Measurements from ENCODE around the gene DENND2A. TPM values are rescaled to one million over a fixed set of nuclear protein-coding genes. Genes with fewer than 3 reads are reported as not detected.

The DENND2A gene
- total and polyA plus RNA-seq, 10 of the 15 experiments (the other 5 are each of a cell fraction or from before 2014, with no cell fraction given) = 0.01 TPM; not detected in 9

DNA sequence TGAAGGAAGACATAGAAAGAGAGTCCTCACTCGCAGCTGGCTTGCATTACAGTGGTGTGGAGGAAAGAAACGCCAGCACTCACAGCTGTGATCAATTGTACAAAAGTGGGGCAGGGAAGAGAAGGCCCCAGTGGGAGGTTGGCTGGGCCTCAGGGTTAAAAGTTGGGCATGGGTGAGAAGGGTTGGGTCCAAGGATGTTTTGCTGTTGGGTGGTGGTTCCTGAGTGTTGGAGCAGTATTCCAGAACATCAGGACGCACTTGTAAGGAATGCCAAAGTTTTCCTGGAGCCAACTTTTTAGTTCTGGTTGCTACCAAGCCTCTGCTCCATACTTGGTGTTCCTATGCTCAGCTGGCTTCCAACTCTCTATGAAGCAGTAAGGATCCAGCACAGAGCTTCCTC, 105.9 kb downstream of the DENND2A start:
- Histone ChIP-seq H3K27ac (ENCODE audit: control insufficient read depth, insufficient read depth) (no peak overlapping the region), H3K4me3 (no peak overlapping the region), H3K9me3 (replicated peaks; ENCODE audit: control insufficient read depth, insufficient read depth, low read length) (no peaks in the 10 kb centered on the region), H3K4me1 (ENCODE audit: control insufficient read depth, insufficient read depth, low read length) (no peaks in the 10 kb centered on the region), H3K9ac (ENCODE audit: control insufficient read depth, insufficient read depth, low read length) (no peak overlapping the region), H3K36me3 (ENCODE audit: control insufficient read depth in 2 of 2, insufficient read depth in 2 of 2, low read length in 1 of 2) (no peaks in the 10 kb centered on the region), H4K20me1 (ENCODE audit: control insufficient read depth, insufficient read depth) (no peaks in the 10 kb centered on the region), H3K4me2 (ENCODE audit: control insufficient read depth, insufficient read depth) (no peak overlapping the region), H2AFZ (ENCODE audit: control insufficient read depth, low read depth, low read length) (no peak overlapping the region), H3K79me2 (ENCODE audit: control insufficient read depth, insufficient read depth, low read length) (no peaks in the 10 kb centered on the region), H3K27me3 (replicated peaks in 1 of 2; ENCODE audit: control insufficient read depth in 2 of 2, insufficient read depth in 2 of 2, low read length in 1 of 2) (no peaks in the 10 kb centered on the region; a peak in 1 of 4 replicates)
- no TSS peak for BruUV-seq (replicated peaks)
- in situ Hi-C loops (cut with MboI) = no loop called here
- DNase-seq (ENCODE audit: low read depth, low spot score) (no peak), ATAC-seq (no peak), FAIRE-seq (no peak)
- ChIA-PET SMC1A (ENCODE audit: uncharacterized antibody, unreplicated experiment) (no interaction called here), POLR2A (no interaction called here), CTCF (no interaction called here), RAD21 (ENCODE audit: unreplicated experiment) (no interaction called here)
- WGBS (ENCODE audit: insufficient coverage, insufficient replicate concordance, low lambda C conversion rate, missing lambda C conversion rate) = 5% methylated on average over 3 of the region's 3 CpGs
- intact Hi-C loops (cut with micrococcal nuclease; ENCODE audit: unreplicated experiment) = no loop called here
- TF ChIP-seq ZNF384 (IDR thresholded peaks at IDR 0.05; ENCODE audit: borderline replicate concordance, low read depth, low read length) = no peak
- no peak for TF ChIP-seq CHD2 (IDR thresholded peaks at IDR 0.05; ENCODE audit: borderline replicate concordance, low read depth, low read length)
- no peak for TF ChIP-seq TCF7 (IDR thresholded peaks at IDR 0.05; ENCODE audit: borderline replicate concordance)
- no peak for TF ChIP-seq TBL1XR1 (IDR thresholded peaks at IDR 0.05; ENCODE audit: low read depth, low read length)
- TF ChIP-seq, protein P1, sequence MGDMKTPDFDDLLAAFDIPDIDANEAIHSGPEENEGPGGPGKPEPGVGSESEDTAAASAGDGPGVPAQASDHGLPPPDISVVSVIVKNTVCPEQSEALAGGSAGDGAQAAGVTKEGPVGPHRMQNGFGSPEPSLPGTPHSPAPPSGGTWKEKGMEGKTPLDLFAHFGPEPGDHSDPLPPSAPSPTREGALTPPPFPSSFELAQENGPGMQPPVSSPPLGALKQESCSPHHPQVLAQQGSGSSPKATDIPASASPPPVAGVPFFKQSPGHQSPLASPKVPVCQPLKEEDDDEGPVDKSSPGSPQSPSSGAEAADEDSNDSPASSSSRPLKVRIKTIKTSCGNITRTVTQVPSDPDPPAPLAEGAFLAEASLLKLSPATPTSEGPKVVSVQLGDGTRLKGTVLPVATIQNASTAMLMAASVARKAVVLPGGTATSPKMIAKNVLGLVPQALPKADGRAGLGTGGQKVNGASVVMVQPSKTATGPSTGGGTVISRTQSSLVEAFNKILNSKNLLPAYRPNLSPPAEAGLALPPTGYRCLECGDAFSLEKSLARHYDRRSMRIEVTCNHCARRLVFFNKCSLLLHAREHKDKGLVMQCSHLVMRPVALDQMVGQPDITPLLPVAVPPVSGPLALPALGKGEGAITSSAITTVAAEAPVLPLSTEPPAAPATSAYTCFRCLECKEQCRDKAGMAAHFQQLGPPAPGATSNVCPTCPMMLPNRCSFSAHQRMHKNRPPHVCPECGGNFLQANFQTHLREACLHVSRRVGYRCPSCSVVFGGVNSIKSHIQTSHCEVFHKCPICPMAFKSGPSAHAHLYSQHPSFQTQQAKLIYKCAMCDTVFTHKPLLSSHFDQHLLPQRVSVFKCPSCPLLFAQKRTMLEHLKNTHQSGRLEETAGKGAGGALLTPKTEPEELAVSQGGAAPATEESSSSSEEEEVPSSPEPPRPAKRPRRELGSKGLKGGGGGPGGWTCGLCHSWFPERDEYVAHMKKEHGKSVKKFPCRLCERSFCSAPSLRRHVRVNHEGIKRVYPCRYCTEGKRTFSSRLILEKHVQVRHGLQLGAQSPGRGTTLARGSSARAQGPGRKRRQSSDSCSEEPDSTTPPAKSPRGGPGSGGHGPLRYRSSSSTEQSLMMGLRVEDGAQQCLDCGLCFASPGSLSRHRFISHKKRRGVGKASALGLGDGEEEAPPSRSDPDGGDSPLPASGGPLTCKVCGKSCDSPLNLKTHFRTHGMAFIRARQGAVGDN (IDR thresholded peaks at IDR 0.05) = no peak
- TF ChIP-seq, protein P2, sequence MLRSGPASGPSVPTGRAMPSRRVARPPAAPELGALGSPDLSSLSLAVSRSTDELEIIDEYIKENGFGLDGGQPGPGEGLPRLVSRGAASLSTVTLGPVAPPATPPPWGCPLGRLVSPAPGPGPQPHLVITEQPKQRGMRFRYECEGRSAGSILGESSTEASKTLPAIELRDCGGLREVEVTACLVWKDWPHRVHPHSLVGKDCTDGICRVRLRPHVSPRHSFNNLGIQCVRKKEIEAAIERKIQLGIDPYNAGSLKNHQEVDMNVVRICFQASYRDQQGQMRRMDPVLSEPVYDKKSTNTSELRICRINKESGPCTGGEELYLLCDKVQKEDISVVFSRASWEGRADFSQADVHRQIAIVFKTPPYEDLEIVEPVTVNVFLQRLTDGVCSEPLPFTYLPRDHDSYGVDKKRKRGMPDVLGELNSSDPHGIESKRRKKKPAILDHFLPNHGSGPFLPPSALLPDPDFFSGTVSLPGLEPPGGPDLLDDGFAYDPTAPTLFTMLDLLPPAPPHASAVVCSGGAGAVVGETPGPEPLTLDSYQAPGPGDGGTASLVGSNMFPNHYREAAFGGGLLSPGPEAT (IDR thresholded peaks at IDR 0.05; ENCODE audit: low read depth) = no peak
- TF ChIP-seq ZZZ3 (IDR thresholded peaks at IDR 0.05; ENCODE audit: control insufficient read depth, insufficient read length, low read depth) = no peak
- TF ChIP-seq, protein P3, sequence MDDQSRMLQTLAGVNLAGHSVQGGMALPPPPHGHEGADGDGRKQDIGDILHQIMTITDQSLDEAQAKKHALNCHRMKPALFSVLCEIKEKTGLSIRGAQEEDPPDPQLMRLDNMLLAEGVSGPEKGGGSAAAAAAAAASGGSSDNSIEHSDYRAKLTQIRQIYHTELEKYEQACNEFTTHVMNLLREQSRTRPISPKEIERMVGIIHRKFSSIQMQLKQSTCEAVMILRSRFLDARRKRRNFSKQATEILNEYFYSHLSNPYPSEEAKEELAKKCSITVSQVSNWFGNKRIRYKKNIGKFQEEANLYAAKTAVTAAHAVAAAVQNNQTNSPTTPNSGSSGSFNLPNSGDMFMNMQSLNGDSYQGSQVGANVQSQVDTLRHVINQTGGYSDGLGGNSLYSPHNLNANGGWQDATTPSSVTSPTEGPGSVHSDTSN (IDR thresholded peaks at IDR 0.05; ENCODE audit: insufficient replicate concordance, low read depth, low read length) = no peak
- TF ChIP-seq, protein P4, sequence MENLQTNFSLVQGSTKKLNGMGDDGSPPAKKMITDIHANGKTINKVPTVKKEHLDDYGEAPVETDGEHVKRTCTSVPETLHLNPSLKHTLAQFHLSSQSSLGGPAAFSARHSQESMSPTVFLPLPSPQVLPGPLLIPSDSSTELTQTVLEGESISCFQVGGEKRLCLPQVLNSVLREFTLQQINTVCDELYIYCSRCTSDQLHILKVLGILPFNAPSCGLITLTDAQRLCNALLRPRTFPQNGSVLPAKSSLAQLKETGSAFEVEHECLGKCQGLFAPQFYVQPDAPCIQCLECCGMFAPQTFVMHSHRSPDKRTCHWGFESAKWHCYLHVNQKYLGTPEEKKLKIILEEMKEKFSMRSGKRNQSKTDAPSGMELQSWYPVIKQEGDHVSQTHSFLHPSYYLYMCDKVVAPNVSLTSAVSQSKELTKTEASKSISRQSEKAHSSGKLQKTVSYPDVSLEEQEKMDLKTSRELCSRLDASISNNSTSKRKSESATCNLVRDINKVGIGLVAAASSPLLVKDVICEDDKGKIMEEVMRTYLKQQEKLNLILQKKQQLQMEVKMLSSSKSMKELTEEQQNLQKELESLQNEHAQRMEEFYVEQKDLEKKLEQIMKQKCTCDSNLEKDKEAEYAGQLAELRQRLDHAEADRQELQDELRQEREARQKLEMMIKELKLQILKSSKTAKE (IDR thresholded peaks at IDR 0.05; ENCODE audit: low read depth, poor library complexity, severe bottlenecking) = no peak
- TF ChIP-seq POLR2AphosphoS2 (IDR thresholded peaks at IDR 0.05; ENCODE audit: low read depth, low read length) = no peak
- no peak for TF ChIP-seq NR2C2 (IDR thresholded peaks at IDR 0.05; ENCODE audit: borderline replicate concordance, control insufficient read depth, insufficient read length, low read depth)
- TF ChIP-seq HDGF (IDR thresholded peaks at IDR 0.05) = no peak

All from GM12878 (cell line).